ENCODE measurements around the gene SIRT6.
"Not testable (repeated sequence)": the region's sequence is repeated elsewhere in the genome, so short reads cannot be mapped to it uniquely, and the experiment has no call there.

Gene SIRT6

GRCh38 chr19:4192537-4192936, 10.2 kb upstream of the SIRT6 start:
- H3K4me3 ChIP-seq (ENCODE audit: low read depth, low read length); POLR2A ChIA-PET; H3K9me3 ChIP-seq (ENCODE audit: control insufficient read depth, insufficient read depth, low read depth, low read length); H3K36me3 ChIP-seq (ENCODE audit: control insufficient read depth in 2 of 2, insufficient read depth in 1 of 2, low read length in 2 of 2); H3K4me1 ChIP-seq (ENCODE audit: control insufficient read depth, insufficient read depth, low read length); H3K27ac ChIP-seq (ENCODE audit: extremely low read depth, low read depth, low read length): not testable (repeated sequence)
- CTCF ChIA-PET = interaction anchor here (1.1 to 1.7 kb wide), 2 partner anchors 9 to 23 kb away, joined by 3 to 4 read pairs; no protein-coding TSS in a partner anchor
- TF ChIP-seq ZNF121 (tag by site-specific recombination; IDR thresholded peaks at IDR 0.05) = peak; percentile 91

GRCh38 chr19:4189641-4190040, 7.3 kb upstream of the SIRT6 start:
- H3K36me3 ChIP-seq (ENCODE audit: control insufficient read depth in 2 of 2, insufficient read depth in 1 of 2, low read length in 2 of 2) = no peaks in the 10 kb centered on the region
- no peaks in the 10 kb centered on the region for H3K9me3 ChIP-seq (ENCODE audit: control insufficient read depth, insufficient read depth, low read depth, low read length)
- no peak overlapping the region for H3K27ac ChIP-seq (ENCODE audit: extremely low read depth, low read depth, low read length)
- H3K4me1 ChIP-seq (ENCODE audit: control insufficient read depth, insufficient read depth, low read length) = no peaks in the 10 kb centered on the region
- CTCF ChIA-PET = interaction anchor here (1.5 kb wide), 1 partner anchor 22 kb away, joined by 5 read pairs; no protein-coding TSS in a partner anchor
- POLR2A ChIA-PET = no interaction called here
- TF ChIP-seq ZNF211 (tag by site-specific recombination; IDR thresholded peaks at IDR 0.05; ENCODE audit: low read depth) (no peak), KLF8 (tag by site-specific recombination; IDR thresholded peaks at IDR 0.05) (no peak), ZNF768 (tag by site-specific recombination; IDR thresholded peaks at IDR 0.05) (0 out of 2 replicates have a peak, but pooled peaks have one; percentile 79)
- H3K4me3 ChIP-seq (ENCODE audit: low read depth, low read length) = no peak overlapping the region

GRCh38 chr19:4187313-4188122, 5.2 kb upstream of the SIRT6 start:
- no peak overlapping the region for H3K4me3 ChIP-seq (ENCODE audit: low read depth, low read length)
- no peak overlapping the region for H3K27ac ChIP-seq (ENCODE audit: extremely low read depth, low read depth, low read length)
- H3K9me3 ChIP-seq (ENCODE audit: control insufficient read depth, insufficient read depth, low read depth, low read length) = no peaks in the 10 kb centered on the region
- ChIA-PET CTCF (interaction anchor here (1.0 to 1.3 kb wide), 3 partner anchors 15 to 200 kb away, joined by 4 to 5 read pairs (median 5); no protein-coding TSS in a partner anchor), POLR2A (interaction anchor here (0.7 kb wide), 1 partner anchor 181 kb away, joined by 3 read pairs; no protein-coding TSS in a partner anchor)
- TF ChIP-seq TCF7L2 (IDR thresholded peaks at IDR 0.05; ENCODE audit: borderline replicate concordance, low read depth, low read length) (no peak), ZNF558 (tag by site-specific recombination; IDR thresholded peaks at IDR 0.05) (no peak), ZNF792 (tag by site-specific recombination; IDR thresholded peaks at IDR 0.05) (no peak), YY1 (tag by site-specific recombination; IDR thresholded peaks at IDR 0.05) (no peak), SCRT2 (tag by site-specific recombination; IDR thresholded peaks at IDR 0.05) (no peak), ZNF623 (tag by site-specific recombination; IDR thresholded peaks at IDR 0.05) (peak; percentile 98)
- H3K36me3 ChIP-seq (ENCODE audit: control insufficient read depth in 2 of 2, insufficient read depth in 1 of 2, low read length in 2 of 2) = no peaks in the 10 kb centered on the region
- H3K4me1 ChIP-seq (ENCODE audit: control insufficient read depth, insufficient read depth, low read length) = no peaks in the 10 kb centered on the region

- Histone ChIP-seq H3K27ac (ENCODE audit: extremely low read depth, low read depth, low read length) (no peak overlapping the region), H3K36me3 (ENCODE audit: control insufficient read depth in 2 of 2, insufficient read depth in 1 of 2, low read length in 2 of 2) (no peaks in the 10 kb centered on the region), H3K9me3 (ENCODE audit: control insufficient read depth, insufficient read depth, low read depth, low read length) (no peaks in the 10 kb centered on the region), H3K4me3 (ENCODE audit: low read depth, low read length) (no peak overlapping the region), H3K4me1 (ENCODE audit: control insufficient read depth, insufficient read depth, low read length) (no peaks in the 10 kb centered on the region)
- ChIA-PET POLR2A (interaction anchor here (0.7 kb wide), 1 partner anchor 180 kb away, joined by 3 read pairs; no protein-coding TSS in a partner anchor), CTCF (interaction anchor here (0.6 to 1.3 kb wide), 9 partner anchors 16 to 265 kb away, joined by 3 to 6 read pairs (median 4); no protein-coding TSS in a partner anchor)
- peak; percentile 90 for TF ChIP-seq CTCF (tag by site-specific recombination; IDR thresholded peaks at IDR 0.05)
- peak; percentile 61; the same call in 1 of the 2 replicates for TF ChIP-seq ZEB2 (tag by site-specific recombination; IDR thresholded peaks at IDR 0.05)
- TF ChIP-seq ZNF660 (tag by site-specific recombination; IDR thresholded peaks at IDR 0.05) = no peak
- no peak for TF ChIP-seq ZNF518A (tag by site-specific recombination; conservative IDR thresholded peaks at IDR 0.05; ENCODE audit: low read depth)
- TF ChIP-seq ZNF658 (tag by site-specific recombination; IDR thresholded peaks at IDR 0.05) = no peak
- no peak for TF ChIP-seq YY2 (tag by site-specific recombination; IDR thresholded peaks at IDR 0.05)
- no peak for TF ChIP-seq GLI4 (tag by site-specific recombination; IDR thresholded peaks at IDR 0.05)
- no peak for TF ChIP-seq ZNF544 (tag by site-specific recombination; IDR thresholded peaks at IDR 0.05)
- peak; percentile 86 for TF ChIP-seq GLIS1 (tag by site-specific recombination; IDR thresholded peaks at IDR 0.05)
- no peak for TF ChIP-seq ZNF24 (tag by site-specific recombination; IDR thresholded peaks at IDR 0.05)
Measured at GRCh38 chr19:4186087-4186993, 4.0 kb upstream of the SIRT6 start.

Measured in HEK293 (cell line).